ENCODE data around the gene BID.
A peak's percentile ranks its signal among the peaks of the same experiment; 100 is the strongest.
"Not testable (repeated sequence)": the region's sequence is repeated elsewhere in the genome, so short reads cannot be mapped to it uniquely, and the experiment has no call there.

The BID gene

GRCh38 chr22:17767233-17768065 lies 6.8 kb downstream of the BID start:
- DNase-seq: peak; percentile 91

DNA sequence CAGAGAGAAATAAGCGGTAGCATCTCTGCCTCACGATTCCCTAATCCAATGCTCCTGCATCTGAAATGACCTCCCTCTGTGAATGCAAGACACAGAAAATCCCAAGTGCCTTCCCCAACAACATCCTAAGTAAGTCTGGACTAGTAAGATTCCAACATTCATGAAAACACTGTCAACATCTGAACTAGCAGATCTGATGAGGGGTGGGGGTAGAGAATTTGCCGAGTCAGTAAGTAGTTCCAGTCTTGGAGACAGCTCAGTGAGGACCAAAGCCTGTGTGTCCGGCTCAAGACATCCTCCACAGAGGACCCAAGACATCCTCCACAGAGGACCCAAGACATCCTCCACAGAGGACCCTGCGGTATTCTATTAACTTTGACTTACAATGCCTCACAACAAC lies 9.4 kb downstream of the BID start:
- DNase-seq: not testable (repeated sequence)

DNA sequence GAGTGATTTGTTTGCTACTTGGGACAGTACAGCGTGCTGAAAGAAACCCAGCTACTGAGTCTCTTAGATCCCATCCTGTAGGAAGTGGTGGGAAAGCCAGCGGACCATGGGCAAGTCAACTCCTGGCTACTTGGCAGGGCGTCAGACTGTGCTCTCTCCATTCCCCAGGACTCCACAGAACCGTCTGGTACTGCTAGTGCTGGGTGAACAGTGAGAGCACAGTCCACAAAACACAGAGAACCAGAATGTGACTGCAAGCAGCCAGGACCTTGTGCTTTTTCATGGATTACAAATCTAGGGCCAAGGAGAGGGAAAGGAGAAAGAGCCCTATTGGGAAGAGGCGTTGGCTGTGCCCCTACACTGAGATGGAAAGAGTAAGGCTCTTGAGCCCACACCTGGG lies 10.2 kb downstream of the BID start:
- no peak for DNase-seq

DNA sequence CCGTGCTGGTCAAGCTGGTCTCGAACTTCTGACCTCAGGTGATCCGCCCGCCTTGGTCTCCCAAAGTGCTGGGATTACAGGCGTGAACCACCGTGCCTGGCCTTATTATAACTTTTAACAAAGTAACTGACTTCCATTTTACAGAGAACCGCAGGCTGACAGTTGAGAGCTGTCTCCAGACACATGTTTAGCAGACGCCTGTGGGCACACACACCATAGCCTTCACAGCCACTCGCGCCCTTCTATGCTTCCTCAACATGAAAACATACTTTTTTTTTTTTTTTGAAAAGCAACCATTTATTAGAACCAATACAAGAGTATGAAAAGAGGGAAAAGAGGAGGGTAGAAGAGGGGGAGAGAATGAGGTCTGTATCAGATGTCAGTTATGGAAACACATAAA lies 10.8 kb downstream of the BID start:
- DNase-seq: not testable (repeated sequence)

- no peak for DNase-seq
Observed at GRCh38 chr22:17761138-17761488, 13.2 kb downstream of the BID start.

- DNase-seq: peak; percentile 42
Observed at GRCh38 chr22:17754233-17754925, 19.9 kb downstream of the BID start.

- DNase-seq: no peak
Observed at GRCh38 chr22:17753401-17753989, 20.8 kb downstream of the BID start.

GRCh38 chr22:17751596-17751995 lies 22.7 kb downstream of the BID start:
- DNase-seq: no peak

GRCh38 chr22:17749605-17750395 lies 24.5 kb downstream of the BID start:
- DNase-seq: no peak

GRCh38 chr22:17748555-17749353 lies 25.5 kb downstream of the BID start:
- no peak for DNase-seq

DNA sequence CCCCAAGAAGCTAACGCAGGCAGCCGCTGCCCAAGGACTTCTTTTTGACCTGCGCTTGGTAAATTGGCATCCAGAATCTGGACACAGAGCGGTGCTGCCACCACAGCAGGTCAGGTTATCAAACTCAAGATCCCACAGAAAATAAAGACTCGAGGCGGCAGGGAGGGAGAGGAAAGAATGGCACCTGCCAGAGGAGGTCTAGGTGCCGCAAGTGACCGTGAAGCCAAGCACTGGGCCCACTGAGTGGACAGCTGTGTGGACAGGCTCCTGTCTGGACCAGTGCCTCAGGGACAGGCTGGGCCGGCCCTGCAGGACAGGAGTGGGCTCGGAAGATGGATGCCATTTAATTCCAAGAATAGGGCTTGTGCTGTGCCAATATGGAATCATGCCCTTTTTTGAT lies 27.4 kb downstream of the BID start:
- no peak for DNase-seq

DNA sequence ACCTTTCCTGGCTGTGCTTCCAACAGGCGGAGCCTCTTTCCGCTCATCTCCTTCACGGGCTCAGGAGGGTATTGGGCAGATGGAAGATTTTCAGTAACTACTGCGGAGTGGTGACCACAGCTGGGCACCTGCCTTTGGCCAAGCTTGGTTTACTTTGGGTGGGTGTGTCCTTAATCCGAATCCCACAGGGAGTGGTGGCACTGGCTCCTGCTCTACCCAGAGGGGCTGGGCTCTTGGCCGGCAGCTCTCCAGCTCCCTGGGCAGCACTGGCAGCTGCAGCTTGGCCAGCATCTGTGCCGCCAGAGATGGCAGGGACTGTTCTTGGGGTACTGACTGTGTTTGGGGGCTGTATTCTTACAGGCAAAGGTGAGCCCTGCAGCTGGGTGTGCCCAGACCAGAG lies 29.8 kb downstream of the BID start:
- DNase-seq: no peak

DNA sequence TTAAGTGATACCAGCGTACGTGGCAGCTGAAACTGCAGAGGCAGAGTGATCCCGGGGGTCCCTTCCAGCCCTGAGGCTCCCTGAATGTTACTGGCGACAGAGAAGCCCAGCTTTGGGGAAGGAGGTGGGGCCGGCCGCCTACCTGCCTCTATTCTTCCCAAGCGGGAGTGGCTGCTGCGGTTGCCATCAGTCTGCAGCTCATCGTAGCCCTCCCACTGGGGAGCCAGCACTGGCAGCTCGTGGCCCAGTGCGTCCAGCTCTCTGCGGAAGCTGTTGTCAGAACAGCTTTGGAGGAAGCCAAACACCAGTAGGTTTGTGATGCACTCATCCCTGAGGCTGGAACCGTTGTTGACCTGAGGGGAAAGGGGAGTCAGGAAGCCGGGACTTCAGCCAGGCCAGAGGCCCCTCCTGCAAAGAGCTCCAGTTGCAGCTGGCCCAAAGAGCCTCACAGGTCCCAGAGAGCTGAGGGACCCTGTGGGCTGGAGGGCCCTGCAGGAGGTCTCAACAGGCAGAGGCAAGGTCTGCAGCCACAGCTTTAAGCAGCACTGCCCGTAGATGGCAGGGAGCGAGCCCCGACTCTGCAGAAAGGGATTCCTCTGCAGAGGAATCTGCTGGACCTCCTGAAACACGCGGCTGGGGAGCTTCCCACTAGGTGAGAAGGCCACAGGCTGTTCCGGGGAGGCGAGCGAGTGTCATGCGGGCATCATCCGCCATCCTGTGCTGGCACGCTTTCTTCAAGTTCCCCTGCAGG lies 30.4 kb downstream of the BID start:
- no peak for DNase-seq

GRCh38 chr22:17742527-17742902 lies 31.8 kb downstream of the BID start:
- peak; percentile 79 for DNase-seq

- no peak for DNase-seq
Observed at GRCh38 chr22:17741866-17742526, 32.3 kb downstream of the BID start.

DNA sequence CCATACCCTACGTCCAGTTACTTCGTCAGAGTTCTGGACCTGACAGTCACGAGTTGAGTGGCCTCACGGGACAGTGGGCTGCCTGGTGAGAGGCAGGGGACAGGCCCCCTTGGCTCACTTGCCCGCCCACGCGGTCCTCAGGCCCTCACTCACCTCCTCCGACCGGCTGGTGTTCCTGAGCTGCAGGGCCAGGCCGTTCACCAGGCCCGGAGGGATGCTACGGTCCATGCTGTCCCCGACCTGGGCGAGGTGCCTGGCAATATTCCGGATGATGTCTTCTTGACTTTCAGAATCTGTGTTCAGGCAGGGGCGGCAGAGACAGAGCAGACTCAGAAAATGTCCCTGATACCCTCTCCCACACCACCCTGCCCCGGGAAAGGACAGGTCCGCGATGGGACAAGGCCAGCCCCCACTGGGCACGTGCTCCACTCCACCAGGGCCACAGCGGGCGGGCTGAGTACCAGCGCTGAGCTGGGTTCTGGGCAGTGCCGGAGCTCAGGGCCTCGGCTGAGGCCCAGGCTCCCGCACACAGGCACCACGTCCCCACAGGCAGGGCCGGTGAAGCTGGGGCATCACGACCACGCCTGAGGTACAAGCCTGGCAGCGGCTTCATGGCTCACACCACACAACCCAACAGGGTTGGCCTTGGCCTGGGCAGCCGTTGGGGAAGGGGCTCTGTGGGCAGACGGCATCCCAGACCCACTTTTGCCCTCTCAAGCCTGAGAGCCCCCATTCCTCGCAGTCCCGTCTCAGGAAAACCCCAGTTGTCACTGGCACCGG lies 34.9 kb downstream of the BID start:
- no peak for DNase-seq

DNA sequence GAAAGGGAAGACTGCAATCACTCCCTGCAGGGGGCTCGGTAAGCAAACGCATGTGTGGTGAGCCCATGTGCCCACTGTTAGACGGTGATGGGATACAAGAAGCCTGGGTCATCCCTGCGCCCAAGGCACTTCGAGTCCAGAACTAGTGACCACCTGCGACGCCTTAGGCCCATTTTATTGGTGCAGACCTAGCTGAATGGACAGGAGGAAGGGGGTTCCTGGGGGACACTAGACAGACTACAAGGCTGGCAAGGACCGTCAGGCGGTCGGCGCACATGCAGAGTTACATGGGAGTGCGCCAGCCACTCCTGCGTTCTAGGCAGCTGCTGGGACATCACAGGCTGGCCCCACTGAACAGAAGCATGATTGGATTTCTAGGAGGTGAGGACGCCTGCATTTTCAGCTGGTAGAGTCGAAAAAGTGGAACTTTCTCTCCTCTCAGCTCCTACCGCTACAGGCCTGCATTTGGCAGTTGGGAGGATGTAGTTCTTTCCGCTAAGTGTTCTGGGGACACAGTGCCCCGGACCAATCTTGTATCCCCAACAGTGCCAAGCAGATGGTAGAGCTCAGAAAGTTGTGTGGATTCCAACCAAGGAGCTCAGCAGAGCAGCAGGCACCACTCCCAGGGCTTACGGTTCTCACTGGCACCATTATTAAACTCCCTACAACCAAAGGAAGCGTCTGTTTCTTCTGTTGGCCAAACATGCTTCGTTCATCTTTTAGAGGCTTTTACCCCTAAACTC lies 35.7 kb downstream of the BID start:
- no peak for DNase-seq

DNA sequence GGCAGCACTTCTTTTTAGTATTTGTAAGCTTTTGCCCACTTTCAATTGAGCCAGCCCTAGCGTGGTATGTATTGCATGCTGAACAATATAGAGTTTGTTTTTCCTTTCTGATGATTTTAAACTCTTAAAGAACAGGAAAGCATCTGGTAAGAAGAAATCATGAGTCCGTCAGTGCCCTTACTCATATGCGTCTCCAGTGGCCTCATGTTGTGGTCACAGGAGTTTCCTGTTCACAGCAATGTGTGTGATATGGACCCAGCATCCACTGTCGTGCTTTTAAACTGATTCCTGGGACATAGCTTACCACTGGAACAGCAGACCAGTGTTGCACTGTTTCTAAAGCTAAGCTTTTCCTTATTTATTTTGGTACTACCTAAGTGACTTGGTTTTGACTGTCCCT lies 40.1 kb downstream of the BID start:
- DNase-seq: peak; percentile 70

DNA sequence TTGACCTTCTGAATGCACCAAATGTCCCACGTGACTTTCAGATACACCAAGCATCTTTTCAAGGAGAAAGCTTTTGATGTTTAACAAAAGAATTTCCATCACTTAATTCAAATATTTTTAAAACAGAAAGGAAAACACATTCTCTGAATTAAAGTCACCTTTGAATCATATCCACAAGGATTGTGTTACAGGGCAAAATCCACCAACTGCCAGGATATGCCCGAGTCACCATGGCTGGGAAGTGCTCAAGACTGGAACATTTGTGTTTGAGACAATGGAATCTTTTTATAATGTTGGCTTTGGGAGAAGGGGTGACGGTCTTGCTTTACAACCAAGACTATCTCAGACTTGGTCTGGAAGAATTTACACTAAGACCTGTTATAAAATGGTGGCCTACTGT lies 40.8 kb downstream of the BID start:
- no peak for DNase-seq

Data from activated CD4-positive, alpha-beta T cell treated with anti-CD3 and anti-CD28 coated beads, Interleukin-10, Interleukin-2, amounts not matched to agents 100 ng/mL and 50 ng/mL, durations not matched to agents 16 hours and 8 hours (primary cell).